GM21528 (cell line): Measurements from ENCODE around the gene KRTAP10-1.
"Not testable (repeated sequence)": the region's sequence is repeated elsewhere in the genome, so short reads cannot be mapped to it uniquely, and the experiment has no call there.

ENCODE experiments used
- ATAC-seq: cut with Tn5 transposase; IDR thresholded peaks from one replicate; pipeline ENCODE4 v1.9.1; 2021; ENCODE audit warnings: mild to moderate bottlenecking, moderate library complexity; ENCODE audit not compliant: unreplicated experiment, low FRiP score

Gene KRTAP10-1

DNA sequence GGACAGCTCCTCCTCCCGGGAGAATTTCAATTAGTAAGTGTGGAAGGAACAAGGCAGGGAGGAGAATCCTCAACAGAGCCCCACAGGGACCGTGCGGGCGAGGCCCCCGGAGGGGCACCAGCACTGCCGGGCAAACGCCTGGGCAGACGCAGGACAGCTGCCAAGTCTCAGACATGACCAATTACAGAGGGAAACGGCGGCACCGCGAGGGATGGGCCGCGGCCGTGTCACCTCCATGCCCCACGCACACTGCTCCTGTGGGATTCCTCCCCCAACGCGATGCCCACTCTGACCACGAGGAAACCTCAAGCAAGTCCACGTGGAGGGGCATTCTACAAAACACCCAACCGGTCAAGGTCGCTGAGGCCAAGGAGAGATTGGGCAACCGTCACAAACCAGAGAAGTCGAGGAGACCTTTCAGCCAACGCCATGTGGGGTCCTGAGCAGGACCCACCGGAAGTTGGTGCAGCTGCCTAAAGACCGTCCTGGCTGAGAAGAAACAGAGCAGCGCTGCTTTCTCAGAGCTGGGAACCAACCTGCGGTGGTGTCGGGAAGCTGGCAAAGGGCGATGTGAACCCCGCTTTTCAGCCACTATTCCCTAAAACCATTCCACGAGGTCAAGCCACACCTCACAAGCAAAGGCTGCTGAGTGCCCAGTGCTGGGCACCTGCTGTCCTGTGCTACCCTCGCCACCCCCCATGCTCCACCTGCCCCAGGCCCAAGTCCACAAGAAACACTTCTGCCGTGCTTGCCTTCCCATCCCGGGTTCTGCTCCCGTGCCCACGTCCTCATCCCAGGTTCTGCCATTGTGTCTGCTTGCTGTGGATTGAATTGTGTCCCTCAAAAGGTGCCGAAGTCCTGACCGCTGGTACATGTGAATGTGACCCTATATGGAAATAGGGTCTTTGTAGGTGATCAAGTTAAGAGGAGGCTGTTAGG is 32.1 kb upstream of the KRTAP10-1 start:
- no peak for ATAC-seq

DNA sequence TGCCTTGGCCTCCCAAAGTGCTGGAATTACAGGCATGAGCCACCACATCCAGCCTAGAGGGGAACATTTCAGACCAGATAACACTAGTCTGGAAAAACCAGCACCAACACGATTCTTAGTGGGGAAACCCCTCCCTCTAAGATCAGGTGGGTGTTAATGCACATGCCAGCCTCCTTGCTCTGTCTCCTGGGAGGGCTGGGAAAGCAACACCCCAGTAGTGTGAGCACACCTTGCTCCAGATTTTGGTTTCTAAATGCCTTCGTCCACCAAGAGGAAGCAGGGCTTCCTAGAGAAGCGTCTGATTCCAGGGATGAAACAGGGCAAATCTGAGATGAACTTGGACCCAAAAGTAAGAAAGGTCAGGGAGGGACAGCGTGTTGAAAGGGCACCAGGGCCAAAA is 31.3 kb upstream of the KRTAP10-1 start:
- ATAC-seq = no peak

DNA sequence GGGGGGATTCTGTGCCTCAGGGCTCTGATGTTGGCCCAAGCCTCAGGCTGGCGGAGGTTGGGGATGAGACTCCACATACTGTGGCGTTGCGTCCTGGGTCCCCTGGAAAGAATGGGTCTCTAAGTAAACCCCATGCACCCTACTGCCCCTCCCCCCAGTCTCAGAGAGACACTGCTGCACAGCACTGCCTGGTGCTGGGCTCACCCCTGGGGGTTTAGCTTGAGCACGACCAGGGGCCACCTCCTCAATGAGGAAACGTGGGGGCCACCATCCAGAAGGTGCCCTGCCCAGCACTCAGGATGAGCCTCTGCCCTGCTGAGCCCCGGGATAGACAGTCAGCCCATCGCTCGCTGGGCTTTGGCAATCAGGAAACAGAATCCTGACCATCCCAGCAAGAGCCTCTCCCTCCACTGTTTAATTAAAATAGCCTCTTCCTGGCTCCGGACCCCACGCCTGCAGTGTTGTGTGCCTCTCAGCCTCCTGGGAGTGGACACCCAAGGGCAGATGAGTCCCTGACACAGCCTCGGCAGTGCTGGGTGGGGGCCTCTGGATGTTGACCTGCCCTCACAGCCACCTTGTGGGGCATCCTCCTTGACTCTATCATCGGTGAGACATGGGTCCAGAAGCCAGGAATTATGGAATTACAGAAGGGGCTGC is 30.0 kb upstream of the KRTAP10-1 start:
- no peak for ATAC-seq

DNA sequence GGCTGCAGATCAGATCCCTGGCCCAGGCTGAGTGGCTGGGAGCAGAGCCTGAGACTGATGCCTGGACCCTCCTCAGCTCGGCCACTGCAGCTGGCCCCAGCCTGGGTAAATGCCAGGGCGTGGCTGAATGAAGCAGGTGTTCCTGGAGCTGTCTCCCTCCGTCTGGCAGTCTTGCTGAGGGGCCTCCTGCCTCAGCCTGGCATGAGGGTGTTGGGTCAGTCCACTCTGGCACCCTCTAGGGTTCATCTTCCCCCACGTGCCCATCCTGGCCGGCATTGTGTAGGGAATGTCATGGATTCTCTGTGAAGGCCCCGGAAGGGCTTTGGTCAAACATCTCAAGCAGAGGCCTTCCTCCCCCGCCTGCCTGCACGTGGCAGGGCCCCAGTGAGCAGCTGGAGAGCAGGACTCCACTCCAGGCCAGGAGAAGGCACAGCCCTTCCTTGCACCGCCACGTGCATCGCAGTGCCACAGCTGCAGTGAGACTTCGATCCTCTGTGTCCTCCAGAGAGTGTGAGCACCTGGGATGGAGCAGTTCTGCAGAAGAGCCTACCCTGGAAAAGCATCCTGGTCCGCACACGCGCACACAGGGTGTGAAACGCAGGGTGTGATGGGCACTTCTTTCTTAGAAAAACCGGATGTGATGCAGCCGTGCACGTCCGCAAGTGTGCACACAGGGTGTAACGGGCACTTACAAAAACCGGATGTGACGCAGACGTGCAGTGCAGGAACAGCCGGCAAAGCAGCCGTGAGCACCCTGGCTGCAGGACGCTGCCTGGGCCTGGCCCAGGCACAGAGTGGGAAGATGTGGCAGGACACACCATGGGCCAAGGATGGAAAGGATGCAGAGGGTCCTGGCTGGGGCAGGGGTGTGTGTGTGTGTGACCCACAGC is 28.9 kb upstream of the KRTAP10-1 start:
- no peak for ATAC-seq

DNA sequence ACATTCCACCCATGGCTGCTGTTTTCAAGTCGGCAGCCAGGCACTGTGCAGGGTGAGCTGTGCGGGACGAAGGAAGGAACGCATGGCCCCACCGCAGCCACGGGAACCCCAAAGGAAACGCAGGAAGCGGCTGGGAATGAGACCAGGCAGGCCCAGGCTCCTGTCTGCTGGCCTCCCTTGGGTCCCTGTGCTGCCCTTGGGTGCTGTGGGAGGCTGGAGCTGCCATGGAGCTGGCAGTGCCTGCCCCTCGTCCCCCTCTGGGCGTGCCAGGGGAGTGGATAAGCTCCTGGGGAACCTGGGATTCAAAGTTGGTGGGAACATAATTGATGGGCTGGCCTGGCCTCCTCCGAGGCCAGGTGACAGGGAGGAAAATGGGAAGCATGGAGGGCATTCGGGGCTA is 28.3 kb upstream of the KRTAP10-1 start:
- no peak for ATAC-seq

DNA sequence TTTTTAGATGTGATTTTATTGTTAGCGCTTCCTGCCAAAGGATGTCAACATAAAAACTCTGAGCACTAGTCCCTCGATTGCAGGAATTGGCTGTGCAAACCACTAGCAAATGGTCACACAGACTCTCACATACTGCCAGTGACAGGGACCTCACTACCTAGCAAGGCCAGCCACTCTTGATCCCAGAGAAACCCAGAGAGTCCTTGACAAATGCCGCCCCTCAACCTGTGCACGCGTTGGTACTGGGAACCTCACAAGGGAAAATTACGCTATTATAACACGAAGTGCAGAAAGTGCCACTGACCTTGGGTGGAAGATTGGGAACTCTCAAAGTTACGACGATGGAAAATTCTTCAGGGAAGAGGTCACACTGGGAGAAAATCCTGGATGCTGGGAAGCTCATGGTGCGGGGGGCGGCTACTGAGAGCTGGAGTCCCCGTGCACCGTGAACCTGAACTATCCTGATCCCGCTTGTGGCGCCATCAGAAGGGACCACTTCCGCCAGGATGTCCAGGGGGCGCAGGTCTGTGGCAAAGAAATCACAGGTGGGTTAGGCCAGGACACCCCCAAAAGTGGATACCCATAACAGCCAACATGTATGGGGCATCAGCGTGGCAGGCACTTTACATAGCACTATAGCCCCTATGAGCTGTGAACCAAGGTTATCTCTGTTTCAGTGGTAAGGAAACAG is 27.6 kb upstream of the KRTAP10-1 start:
- ATAC-seq = no peak

DNA sequence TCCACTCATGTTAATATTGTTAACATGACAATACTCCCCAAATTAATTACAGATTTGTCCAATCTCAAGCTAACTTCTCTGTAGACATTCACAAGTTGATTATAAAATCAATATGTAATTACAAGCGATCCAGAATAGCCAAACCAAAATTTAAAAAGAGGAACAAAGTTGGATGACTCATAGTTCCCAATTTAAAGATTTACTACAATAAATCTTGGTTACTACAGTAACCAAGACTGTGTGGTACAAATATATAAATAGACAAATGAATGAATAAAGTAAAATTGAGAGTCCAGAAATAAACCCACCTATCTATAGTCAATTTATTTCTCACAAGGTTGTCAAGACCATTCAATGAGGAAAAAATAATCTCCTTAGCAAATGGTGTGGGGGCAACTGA is 26.4 kb upstream of the KRTAP10-1 start:
- no peak for ATAC-seq

DNA sequence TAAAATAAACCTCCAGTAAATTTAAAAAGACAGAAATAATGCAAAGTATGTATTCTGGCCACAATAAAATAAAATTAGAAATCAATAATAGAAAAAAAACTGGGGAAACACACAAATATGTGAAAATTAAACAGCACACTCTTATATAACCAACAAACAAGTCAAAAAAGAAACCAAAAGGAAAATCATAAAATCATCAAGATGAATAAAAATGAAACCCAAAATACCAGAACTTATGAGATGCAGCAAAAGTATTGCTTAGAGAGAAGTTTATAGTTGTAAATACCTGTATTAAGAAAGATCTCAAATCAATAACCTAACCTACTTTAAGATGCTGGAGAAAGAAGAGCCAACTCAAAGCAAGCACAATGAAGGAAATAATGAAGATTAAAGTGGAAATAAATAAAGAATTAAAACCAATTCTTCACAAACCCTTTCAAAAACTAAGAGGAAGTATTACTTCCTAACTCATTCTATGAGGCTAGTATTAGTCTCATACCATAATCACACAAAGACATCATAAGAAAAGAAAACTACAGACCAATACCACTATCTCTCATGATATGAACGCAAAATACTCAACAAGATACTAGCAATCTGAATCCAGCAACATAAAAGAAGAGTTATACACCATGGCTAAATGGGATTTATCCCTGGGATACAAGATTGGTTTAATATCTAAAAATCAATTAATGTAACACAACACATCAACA is 25.0 kb upstream of the KRTAP10-1 start:
- ATAC-seq = no peak

DNA sequence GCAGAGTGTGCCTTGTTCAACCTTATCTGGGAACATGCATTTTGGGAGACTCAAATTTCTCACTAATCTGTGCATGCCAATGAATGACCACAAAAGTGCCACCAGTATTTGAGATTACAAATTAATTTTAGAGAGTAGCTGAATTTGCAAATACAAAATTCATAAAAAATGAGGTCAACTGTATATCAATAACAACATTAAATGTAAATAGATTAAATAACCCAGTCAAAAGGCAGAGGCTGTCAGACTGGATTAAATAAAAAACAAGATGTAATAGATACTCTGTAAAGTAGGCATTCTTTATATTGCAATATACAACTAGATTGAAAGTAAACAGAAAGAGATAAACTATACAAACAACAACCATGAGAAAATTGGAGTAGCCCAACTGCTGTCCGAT is 24.1 kb upstream of the KRTAP10-1 start:
- no peak for ATAC-seq

DNA sequence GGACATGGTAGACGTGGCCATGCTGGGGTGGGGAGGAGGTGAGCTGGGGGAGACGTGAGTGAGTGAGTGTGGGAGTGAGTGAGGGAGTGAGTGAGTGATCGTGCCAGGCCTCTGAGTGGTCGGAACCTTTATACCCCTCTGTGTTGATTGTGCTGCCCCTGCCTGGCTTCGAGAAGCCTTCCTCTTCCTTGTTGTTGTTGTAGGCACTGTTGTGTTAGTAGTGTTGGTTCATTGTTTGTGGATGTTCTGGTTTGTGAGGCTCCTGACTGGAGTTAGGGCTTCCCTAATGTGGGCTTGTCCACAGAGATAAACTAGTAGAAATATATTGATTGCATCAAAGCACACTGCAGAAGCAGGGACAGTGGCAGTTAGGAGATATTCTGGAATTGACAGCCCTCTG is 18.7 kb upstream of the KRTAP10-1 start, which contains the start of gene KRTAP10-3:
KRTAP10-3 (minus strand) TSS at position 101 of the 400 bp plus-strand sequence; CDS start at position 21, 80 bp downstream.
- no peak for ATAC-seq

DNA sequence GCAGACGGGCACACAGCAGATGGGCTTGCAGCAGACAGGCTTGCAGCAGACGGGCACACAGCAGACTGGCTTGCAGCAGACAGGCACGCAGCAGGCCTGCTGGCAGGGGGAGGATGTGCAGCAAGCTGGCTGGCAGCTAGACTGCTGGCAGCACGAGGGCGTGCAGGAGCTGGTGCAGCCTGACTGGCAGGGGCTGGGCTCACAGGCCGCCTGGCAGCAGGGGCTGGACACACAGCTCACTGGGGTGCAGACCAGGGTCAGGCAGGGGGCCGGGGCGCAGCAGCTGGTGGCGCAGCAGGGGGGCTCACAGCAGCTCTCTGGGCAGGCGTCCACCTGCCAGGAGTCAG is 18.3 kb upstream of the KRTAP10-1 start:
- not testable (repeated sequence) for ATAC-seq

DNA sequence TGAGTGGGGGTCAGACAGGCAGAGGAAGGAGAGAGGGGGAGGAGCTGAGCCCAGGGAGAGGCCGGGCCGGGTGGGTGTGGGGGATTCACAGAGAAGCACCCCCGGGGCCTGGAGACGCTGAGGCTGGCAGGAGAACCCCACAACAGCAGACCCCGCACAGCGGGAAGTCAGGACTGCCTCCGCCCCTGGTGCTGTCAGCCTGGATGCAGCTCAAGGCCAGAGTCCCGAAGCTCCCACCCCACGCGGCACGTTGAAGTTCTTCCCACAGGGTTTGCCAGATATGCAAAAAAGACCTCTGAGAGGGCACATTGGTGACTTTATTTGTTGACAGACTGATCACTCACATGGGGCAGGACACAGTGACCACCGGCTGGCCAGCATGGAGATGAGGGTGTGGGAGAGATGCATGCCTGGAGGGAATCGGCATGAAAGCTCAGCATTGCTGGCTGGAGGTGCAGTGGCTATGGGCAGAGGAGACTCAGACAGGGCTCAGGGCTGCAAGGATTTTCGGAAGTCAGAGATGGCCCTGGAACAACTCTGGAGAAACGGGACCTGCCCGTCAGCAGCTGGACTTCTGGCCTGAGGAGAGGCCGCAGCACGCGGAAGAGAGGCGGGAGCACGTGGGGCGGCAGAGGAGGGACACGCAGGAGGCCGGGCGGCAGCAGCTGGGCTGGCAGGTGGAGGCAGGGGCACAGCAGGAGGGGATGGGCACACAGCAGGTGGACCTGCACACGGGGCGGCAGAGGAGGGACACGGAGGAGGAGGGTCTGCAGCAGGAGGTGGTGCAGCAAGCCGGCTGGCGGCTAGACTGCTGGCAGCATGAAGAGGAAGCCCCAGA is 17.7 kb upstream of the KRTAP10-1 start:
- ATAC-seq = no peak

DNA sequence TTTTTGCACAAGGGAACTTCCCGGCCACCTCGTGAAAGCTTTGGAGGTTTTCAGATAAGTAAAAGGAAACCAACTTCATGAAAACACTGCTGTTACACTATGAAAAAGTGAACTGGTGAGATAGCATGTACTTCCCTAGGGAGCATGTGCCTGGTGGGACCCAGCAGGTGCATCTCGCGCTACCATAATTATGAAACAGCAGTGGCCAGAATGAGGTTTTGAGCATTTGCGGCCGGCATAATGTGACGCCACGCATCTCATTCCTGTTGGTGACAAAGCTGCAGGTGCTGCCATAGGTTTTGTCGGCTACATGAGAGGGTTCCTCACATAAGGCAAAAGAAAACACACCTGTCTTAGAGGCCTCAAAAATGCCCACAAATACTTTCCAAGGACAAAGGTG is 16.9 kb upstream of the KRTAP10-1 start:
- no peak for ATAC-seq

DNA sequence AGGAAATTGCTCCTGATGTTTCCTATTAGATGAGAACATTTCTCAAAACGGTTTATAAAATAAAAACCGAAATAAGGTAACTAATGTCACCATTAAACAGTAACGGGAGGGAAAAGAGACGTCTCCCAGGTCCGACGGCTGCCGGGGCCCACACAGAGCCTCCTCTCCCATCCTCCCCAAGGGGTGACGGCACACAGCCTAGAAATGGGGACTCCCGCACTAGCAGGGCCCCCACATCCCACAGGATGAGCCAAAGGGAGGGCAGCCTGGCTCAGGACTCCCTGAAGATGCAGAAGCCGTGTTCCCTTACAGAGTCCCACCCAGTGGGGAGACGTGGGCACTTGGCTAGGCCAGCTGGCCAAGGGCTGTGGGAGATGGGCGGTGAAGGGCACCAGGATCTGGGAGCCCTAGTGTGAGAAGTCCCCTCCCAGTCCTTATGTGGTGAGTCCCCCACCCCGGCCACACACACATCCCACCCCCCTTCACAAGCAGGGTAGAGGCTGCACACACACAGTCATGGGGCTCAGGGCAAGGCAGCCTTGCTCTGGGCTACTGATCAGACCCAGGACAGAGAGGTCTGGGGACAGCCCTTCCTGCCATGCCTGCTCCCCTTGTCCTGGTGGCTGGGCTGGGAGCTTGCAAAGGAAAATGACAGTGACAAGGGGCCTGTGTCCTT is 15.3 kb upstream of the KRTAP10-1 start:
- ATAC-seq = no peak

DNA sequence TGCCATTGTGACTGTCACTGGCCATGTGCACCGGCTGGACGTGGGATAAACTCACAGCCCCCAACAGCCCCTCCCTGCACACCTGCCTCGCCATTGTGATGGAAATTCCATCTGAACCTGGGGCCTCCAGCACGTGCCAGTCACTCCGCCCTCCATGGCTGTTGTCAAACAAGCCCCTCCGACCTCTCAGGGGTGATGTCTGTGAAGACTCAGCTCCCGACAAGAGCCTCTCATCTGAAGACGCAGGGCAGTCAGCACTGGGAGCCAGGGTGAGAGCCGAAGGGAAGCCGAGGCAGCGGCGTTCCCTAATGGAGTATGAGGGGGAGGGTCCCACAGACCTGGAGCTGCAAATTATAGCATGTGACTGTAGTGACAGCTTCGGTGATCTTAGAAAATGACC is 12.7 kb upstream of the KRTAP10-1 start:
- no peak for ATAC-seq

DNA sequence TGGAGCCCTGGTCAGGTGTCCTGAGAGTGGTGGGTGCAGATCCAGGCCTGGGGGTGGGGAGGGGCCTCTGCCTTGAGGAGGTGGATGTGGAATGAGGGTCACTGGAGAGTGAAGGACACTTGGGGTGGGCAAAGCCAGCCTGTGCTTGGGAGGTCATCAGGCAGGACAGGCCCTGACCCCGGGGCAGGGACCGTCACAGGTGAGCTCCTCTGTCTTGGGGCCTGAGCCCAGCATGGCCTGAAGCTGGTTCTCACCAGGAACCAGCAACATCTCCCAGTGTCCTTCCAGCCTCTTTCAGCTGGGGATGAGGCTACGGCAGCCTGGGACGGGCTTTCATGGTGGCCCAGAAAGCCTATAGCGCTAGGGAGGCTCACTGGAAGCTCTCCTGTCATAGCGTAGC is 12.1 kb upstream of the KRTAP10-1 start:
- no peak for ATAC-seq

DNA sequence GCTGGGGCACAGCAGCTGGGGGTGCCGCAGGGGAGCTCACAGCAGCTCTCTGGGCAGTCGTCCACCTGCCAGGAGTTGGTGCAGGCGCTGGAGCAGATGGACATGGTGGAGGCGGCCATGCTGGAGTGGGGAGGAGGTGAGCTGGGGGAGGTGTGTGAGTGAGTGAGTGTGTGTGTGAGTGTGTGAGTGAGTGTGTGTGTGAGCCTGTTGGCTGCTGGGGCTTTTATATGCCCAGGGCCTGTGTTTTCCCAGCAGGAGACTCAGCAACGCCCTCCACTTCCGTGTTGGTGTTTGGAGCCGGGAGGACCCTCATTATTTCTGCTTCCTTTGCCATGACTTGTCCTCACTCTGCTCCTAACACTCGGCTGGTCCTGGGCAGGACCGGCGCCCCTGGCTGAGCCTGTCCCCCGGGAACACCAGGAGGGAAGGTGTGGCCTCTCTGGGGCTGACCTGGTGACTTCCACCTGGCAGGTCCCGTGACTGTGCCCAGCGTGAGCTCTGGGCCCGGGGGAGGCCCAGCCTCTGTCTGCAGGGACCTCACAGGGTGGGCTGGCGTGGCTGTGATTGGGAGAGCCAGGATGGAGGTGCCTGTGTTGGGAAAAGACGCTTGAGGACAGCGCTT is 11.5 kb upstream of the KRTAP10-1 start, which contains the start of gene KRTAP10-2:
KRTAP10-2 (minus strand) TSS at position 166 of the 622 bp plus-strand sequence; CDS start at position 119, 47 bp downstream.
- no peak for ATAC-seq

DNA sequence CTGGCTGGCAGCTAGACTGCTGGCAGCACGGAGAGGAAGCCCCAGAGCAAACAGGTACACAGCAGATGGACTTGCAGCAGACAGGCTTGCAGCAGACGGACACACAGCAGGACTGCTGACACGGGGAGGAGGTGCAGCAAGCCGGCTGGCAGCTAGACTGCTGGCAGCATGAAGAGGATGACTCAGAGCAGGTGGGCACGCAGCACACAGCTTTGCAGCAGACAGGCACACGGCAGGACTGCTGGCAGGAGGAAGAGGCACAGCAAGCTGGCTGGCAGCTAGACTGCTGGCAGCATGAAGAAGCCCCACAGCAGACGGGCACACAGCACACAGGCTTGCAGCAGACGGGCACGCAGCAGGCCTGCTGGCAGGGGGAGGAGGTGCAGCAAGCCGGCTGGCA is 10.8 kb upstream of the KRTAP10-1 start:
- ATAC-seq = no peak
